Mononuclear cell (primary cell): ENCODE results near the gene PYM1. TPM values are rescaled to one million over a fixed set of nuclear protein-coding genes. Genes with fewer than 3 reads are reported as not detected.
A peak's percentile ranks its signal among the peaks of the same experiment; 100 is the strongest.

Experiments used
- H3K27me3 ChIP-seq: 2 replicates; pipeline ENCODE4 v1.6.0; 2011; ENCODE audit warnings: low read length, control low read depth; ENCODE audit not compliant: insufficient read depth
- H3K4me1 ChIP-seq: 2 replicates; pipeline ENCODE4 v1.5.1; 2011; ENCODE audit warnings: mild to moderate bottlenecking, low read length, control low read depth; ENCODE audit not compliant: insufficient read depth
- H3K4me3 ChIP-seq: 2 replicates; pipeline ENCODE4 v1.5.1; 2011; ENCODE audit warnings: mild to moderate bottlenecking, low read length, moderate library complexity
- H3K9me3 ChIP-seq: 2 replicates; pipeline ENCODE4 v1.5.1; 2011; ENCODE audit warnings: low read depth, mild to moderate bottlenecking, control low read depth, low read length
- total RNA-seq: library from RNA; depleted of rRNA; stranded (reverse); fragments of >200 nt; gene quantifications from one replicate; pipeline ENCODE4 v1.2.3, GENCODE V29; 2012

PYM1 gene
- total RNA-seq, 1 donor = 21.2 TPM

GRCh38 chr12:55955800-55956508 is 28.3 kb upstream of the PYM1 start:
- no peaks in the 10 kb centered on the region for H3K9me3 ChIP-seq
- H3K27me3 ChIP-seq = no peaks in the 10 kb centered on the region
- no peak overlapping the region for H3K4me3 ChIP-seq
- no peaks in the 10 kb centered on the region for H3K4me1 ChIP-seq

DNA sequence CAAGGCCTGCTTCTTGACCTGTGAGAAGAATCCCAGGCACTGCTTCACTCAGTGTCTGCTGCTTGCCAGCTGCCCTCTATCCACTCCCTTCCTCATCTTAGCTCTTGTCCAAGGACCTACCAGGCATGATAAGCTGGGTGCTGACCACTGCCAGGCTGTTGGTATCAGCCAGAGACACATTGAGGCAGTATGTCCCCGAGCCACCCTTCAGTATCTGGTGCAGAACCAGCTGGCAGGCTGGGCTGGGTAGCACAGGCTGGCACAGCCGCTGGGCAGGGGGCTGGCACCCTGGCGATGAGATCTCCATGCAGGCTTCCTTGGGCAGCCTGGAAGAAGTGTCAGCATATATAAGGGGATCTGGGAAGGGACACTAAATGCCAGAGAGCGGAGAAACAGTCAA is 27.6 kb upstream of the PYM1 start:
- Histone ChIP-seq H3K27me3 (no peaks in the 10 kb centered on the region), H3K4me3 (no peak overlapping the region), H3K4me1 (no peaks in the 10 kb centered on the region), H3K9me3 (no peaks in the 10 kb centered on the region)

GRCh38 chr12:55946553-55946952 is 18.9 kb upstream of the PYM1 start:
- H3K9me3 ChIP-seq = no peaks in the 10 kb centered on the region
- H3K4me1 ChIP-seq = no peaks in the 10 kb centered on the region
- H3K27me3 ChIP-seq = no peaks in the 10 kb centered on the region
- no peak overlapping the region for H3K4me3 ChIP-seq

GRCh38 chr12:55942577-55943136 is 15.0 kb upstream of the PYM1 start:
- Histone ChIP-seq H3K4me1 (peaks cover 15% of the 10 kb centered on the region), H3K9me3 (no peaks in the 10 kb centered on the region), H3K4me3 (no peak overlapping the region), H3K27me3 (no peaks in the 10 kb centered on the region)

DNA sequence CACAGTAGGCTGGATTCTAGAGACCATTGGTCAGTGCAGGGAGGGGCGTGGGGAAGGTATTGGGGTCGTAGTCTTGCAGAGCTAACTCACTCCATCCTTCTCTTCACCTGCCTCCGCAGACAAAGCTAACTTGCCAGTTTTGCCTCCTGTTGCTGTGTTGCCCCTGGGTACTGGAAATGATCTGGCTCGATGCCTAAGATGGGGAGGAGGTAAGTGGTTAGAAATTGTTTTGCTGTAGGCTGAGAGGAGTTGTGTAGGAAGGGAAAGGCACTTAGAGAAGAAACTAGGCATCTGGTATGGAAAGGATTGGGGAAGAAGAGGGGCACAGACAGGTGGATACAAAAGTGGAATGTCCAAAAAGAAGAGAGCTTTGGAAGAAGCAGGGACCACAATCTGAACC is 14.4 kb upstream of the PYM1 start:
- H3K27me3 ChIP-seq = no peaks in the 10 kb centered on the region
- no peak overlapping the region for H3K4me3 ChIP-seq
- H3K9me3 ChIP-seq = no peaks in the 10 kb centered on the region
- H3K4me1 ChIP-seq = peaks cover 15% of the 10 kb centered on the region

- Histone ChIP-seq H3K27me3 (no peaks in the 10 kb centered on the region), H3K4me1 (peaks cover 29% of the 10 kb centered on the region), H3K9me3 (no peaks in the 10 kb centered on the region), H3K4me3 (no peak overlapping the region)
These were observed 12.5 kb upstream of the PYM1 start for GRCh38 chr12:55940065-55940732.

DNA sequence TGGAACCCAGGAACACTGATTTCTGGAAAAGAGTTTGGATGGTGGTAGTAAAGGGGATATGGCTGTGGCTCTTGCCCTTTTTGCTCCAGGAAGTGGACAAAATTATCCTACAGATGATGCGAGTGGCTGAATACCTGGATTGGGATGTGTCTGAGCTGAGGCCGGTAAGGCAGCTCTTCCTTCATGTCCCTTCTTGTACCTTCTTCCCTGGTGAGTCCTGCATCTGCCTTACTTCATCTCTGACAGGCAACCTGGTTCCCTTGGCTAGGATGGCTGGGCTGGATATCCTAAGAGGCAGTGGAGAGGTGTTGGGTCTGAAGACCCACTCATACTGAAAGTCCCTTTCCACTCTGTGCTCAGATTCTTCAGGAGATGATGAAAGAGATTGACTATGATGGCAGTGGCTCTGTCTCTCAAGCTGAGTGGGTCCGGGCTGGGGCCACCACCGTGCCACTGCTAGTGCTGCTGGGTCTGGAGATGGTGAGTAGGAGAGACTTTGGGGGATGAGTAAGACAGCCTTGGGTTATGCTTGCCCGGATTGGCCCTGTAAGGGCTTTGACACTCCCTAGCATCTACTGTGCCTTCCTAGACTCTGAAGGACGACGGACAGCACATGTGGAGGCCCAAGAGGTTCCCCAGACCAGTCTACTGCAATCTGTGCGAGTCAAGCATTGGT is 11.3 kb upstream of the PYM1 start:
- H3K4me3 ChIP-seq = no peak overlapping the region
- peaks cover 39% of the 10 kb centered on the region for H3K4me1 ChIP-seq
- H3K27me3 ChIP-seq = no peaks in the 10 kb centered on the region

DNA sequence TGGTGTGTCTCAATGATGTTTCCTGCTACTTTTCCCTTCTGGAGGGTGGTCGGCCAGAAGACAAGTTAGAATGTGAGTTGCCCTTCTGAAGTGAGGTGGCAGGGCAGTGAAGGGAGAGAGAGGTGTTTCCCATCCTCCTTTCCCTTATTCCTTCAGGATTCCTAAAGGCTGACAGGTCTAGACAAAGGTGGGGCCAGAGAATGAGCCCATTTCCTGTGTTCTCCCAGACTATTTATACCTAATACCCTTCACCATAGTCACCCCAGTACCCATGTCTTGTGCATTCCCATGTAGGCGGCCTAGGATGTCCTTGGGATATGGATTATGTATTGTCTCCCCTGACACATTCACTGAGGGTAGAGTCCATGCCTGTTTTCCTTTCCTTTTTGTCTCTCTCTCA is 10.3 kb upstream of the PYM1 start:
- no peak overlapping the region for H3K4me3 ChIP-seq
- no peaks in the 10 kb centered on the region for H3K27me3 ChIP-seq
- H3K4me1 ChIP-seq = peaks cover 49% of the 10 kb centered on the region
- no peaks in the 10 kb centered on the region for H3K9me3 ChIP-seq

More for the DNA sequence above, 11.3 kb upstream of the PYM1 start:
- H3K9me3 ChIP-seq = no peaks in the 10 kb centered on the region

- Histone ChIP-seq H3K27me3 (no peaks in the 10 kb centered on the region), H3K4me1 (peaks cover 63% of the 10 kb centered on the region), H3K4me3 (no peak overlapping the region), H3K9me3 (no peaks in the 10 kb centered on the region)
These were observed 8.1 kb upstream of the PYM1 start for GRCh38 chr12:55935738-55936151.

- no peak overlapping the region for H3K4me3 ChIP-seq
- no peaks in the 10 kb centered on the region for H3K9me3 ChIP-seq
- H3K27me3 ChIP-seq = no peaks in the 10 kb centered on the region
- peaks cover 64% of the 10 kb centered on the region for H3K4me1 ChIP-seq
These were observed 7.1 kb upstream of the PYM1 start for GRCh38 chr12:55934773-55935172.

DNA sequence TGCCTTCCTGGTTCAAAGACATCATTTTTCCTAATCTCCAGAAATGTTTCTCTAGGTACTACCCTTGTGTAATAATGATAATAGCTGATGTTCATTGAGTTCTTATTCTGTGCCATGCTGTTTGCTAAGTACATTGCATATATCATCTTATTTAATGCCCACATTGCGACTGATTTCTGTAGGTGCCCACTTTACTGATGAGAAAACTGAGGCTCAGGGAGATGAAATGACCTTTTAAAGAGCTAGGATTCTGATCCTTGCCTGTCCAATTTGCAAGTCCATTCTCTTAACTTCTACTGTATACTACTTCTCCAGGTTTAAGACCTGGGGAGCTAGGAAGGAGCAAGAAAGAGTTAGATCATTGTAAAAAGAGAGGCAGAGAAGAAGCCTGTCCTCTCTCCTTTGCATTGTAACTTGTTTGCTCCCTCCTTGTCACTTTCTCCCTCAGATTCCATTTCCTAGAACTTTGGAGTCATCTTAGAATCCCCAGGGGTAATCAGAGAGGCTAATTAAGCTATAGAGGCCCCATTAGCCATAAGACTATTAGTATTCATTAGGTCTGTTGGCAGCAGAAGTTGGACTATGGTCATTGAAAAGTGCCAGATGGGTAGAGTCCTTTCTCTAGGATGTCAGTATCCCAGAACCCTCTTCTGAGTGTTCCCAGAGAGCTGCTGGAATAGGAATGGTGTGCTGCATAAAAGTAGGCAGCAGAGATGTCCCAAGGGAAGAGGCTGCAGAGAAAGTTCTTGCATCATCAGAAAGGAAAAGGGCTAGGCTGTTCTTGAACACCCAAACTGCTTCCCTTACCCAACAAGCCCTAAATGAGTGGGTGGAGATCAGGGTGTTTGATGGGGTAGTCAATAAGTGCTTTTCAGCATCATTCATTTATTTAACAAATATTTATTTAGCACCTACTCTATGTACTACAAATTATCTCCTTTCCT is 6.4 kb upstream of the PYM1 start:
- Histone ChIP-seq H3K9me3 (no peaks in the 10 kb centered on the region), H3K4me1 (peaks cover 64% of the 10 kb centered on the region), H3K27me3 (no peaks in the 10 kb centered on the region), H3K4me3 (peak overlapping the region; percentile 81)

DNA sequence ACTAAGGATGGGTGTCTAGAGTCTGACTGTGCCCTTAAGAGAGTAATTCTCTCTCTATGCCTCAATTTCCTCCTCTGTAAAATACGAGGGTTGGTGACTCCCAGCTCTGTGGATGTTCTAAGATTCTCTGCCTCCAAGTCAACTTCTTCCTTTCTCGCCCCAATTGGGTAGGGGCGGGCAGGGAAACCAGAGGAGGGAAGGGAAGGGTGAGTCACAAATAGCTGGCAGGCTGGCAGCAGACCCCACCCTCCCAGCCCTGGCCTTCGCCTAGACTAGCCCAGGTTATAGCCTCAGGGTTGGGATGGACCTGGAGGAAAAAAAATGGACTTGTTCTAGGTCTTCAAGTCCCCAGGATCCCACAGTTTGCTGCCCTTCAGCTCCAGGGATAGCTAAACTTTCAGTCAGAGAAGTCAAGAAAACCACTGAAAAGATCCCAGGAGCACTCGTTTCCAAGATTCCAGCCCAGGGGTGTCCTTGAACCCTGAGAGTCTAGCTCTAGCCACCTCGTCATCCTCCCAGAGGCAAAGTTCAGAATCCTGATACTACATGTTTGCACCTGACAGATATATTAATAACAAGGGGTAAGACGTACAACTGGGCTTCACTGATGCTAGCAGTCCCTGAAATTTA is 5.6 kb upstream of the PYM1 start:
- H3K27me3 ChIP-seq = no peaks in the 10 kb centered on the region
- peak overlapping the region; percentile 81 for H3K4me3 ChIP-seq
- H3K4me1 ChIP-seq = peaks cover 72% of the 10 kb centered on the region
- no peaks in the 10 kb centered on the region for H3K9me3 ChIP-seq

DNA sequence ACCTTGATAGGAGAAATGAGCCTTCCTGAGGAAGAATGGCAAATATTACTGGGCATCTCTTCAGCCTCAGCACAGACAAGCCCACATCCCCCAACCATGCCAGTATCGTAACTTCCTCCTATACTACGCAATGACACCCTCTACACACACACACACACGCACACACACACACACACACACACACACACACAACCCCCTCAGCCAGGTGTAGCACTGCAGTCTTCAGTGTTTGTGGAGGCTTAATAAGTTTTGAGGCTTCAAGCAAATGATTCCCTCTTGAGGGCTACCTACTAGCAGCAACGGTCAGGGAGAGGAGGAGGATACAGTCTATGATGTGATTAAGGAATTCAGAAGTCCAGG is 4.8 kb upstream of the PYM1 start:
- peaks cover 78% of the 10 kb centered on the region for H3K4me1 ChIP-seq
- H3K9me3 ChIP-seq = no peaks in the 10 kb centered on the region
- H3K4me3 ChIP-seq = peak overlapping the region; percentile 81
- no peaks in the 10 kb centered on the region for H3K27me3 ChIP-seq
